ENCODE measurements around the gene WDR53.
"Not testable (repeated sequence)": the region's sequence is repeated elsewhere in the genome, so short reads cannot be mapped to it uniquely, and the experiment has no call there.

The WDR53 gene

GRCh38 chr3:196557236-196557635, 11.1 kb downstream of the WDR53 start:
- no peak for FAIRE-seq

DNA sequence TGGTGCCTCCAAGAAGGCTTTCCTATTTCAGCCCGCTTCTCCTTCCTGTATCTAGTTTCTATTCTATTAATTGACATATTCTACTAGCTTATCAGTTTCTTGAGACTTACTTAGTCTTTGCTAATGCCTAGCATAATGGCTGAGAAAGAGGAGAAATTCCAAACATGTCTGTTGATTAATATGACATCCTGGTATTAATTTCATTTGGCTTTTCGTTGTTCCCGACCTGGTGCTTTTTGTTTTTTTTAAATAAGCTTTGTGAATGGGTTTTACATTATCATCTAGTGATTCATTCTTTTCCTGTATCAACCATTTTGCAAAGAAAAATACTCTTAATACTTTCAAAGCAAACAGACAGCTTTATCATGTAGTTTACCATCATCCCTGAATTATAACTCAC, 13.1 kb downstream of the WDR53 start:
- no peak for FAIRE-seq

- no peak for FAIRE-seq
Observed at GRCh38 chr3:196554205-196554604, 14.1 kb downstream of the WDR53 start.

- FAIRE-seq: no peak
Observed at GRCh38 chr3:196553551-196553950, 14.8 kb downstream of the WDR53 start.

DNA sequence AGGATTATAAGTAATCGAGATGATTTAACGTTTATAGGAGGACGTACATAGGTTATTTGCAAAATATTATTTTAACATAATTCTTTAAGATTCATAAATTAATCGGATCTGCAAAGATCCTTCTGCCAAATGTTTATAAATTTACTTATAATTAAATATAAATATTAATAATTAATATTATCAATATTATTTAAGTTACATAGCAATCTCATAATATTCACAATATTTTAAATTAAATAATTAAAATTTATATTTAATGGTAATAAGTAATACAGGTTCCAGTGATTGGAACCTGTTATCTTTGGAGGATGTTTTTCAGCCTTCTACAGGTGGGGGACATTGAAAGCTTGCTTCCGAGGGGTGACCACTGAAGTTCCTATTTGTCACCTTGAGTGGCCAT, 16.1 kb downstream of the WDR53 start:
- FAIRE-seq: peak; percentile 68

GRCh38 chr3:196550172-196550571, 18.2 kb downstream of the WDR53 start:
- not testable (repeated sequence) for FAIRE-seq

DNA sequence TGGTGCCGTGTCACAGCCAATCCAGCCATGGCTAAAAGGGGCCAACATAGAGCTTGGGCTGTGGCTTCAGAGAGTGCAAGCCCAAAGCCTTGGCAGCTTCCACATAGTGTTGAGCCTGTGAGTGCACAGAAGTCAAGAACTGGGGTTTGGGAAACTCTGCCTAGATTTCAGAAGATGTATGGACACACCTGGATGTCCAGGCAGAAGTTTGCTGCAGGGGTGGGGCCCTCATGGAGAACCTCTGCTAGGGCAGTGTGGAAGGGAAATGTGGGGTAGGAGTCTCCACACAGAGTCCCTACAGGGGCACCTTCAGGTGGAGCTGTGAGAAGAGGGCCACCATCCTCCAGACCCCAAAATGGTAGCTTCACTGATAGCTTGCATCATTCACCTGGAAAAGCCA, 19.0 kb downstream of the WDR53 start:
- FAIRE-seq: not testable (repeated sequence)

- FAIRE-seq: no peak
Observed at GRCh38 chr3:196547067-196547466, 21.3 kb downstream of the WDR53 start.

- FAIRE-seq: no peak
Observed at GRCh38 chr3:196546537-196546936, 21.8 kb downstream of the WDR53 start.

DNA sequence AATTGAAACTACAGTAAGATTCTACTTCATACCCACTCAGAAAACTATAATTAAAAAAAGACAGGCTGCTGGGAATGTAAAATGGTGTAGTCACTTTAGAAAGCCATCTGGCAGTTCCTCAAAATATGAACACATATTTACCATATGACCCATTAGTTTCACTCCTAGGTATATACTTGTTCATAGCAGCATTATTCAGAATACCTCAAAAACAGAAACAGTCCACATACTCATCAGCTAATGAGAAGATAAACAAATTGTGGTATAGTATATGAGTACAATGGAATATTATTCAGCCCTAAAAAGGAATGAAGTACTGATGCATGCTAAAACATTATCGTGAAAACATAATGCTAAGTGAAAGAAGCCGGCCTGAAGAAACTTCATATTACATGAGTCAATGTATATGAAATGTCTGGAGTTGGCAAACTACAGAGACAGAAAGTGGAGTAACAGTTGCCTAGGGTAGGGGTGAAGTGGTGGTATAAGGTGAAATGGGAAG, 23.8 kb downstream of the WDR53 start:
- no peak for FAIRE-seq

GRCh38 chr3:196541684-196542445, 26.5 kb downstream of the WDR53 start:
- FAIRE-seq: no peak

- FAIRE-seq: no peak
Observed at GRCh38 chr3:196537319-196537984, 30.9 kb downstream of the WDR53 start.

DNA sequence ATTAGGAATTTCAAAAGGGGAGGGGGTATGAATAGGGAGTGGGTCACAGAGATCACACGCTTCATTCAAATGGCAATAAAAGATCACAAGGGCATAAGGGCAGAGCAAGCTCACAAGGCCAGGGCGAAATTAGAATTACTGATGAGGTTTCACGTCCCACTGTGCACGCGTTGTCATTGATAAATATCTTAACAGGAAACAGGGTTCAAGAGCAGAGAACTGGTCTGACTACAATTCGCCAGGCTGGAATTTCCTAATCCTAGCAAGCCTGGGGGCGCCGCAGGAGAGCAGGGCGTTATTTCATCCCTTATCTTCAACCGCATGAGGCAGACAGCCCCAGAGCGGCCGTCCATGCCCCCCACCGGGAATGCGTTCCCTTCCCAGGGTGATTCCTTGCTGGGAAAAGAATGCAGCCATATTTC, 35.1 kb downstream of the WDR53 start:
- no peak for FAIRE-seq

DNA sequence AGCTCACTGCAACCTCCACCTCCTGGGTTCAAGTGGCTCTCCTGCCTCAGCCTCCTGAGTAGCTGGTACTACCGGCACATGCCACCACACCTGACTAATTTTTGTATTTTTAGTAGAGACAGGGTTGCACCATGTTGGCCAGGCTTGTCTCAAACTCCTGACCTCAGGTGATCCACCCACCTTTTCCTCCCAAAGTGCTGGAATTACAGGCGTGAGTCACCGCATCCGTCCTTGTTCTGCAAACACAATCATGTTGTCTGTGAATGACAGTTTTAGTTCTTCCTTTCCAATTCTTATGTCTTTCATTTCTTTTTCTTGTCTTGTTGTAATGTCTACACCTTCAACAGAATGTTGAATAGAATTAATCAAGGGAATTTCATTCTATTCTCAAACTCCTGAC, 36.9 kb downstream of the WDR53 start:
- no peak for FAIRE-seq

GRCh38 chr3:196528639-196529233, 39.6 kb downstream of the WDR53 start:
- FAIRE-seq: no peak

DNA sequence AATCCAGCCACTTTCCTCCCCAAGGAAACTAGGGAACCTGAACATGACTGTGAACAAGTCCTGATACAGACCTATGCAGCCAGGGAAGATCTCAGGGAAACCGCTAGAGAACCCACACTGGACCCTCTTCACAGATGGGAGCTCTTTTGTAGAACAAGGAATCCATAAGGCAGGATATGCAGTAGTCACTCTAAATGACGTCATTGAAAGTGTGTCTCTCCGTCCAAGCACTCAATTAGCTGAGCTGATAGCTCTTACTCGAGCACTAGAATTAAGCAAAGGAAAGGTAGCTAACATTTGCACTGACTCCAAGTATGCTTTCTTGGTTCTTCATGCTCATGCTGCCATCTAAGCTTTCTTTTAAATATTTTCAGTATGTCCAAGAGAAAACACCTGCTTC, 43.2 kb downstream of the WDR53 start:
- FAIRE-seq: no peak

GRCh38 chr3:196524527-196524926, 43.8 kb downstream of the WDR53 start:
- no peak for FAIRE-seq

DNA sequence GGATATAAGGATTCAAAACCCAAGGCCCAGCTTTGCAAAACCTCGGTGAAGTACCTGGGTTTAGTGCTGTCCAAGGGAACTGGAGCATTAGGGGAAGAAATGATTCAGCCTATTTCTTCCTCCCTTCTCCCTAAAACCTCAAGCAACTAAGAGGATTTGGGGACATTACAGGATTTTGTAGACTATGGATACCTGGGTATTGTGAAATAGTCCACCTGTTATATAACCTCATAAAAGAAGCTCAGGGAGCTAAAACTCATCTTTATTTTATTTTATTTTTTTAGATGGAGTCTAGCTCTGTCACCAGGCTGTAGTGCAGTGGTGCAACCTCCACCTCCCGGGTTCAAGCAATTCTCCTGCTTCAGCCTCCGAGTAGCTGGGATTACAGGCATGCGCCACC, 44.5 kb downstream of the WDR53 start:
- FAIRE-seq: no peak

DNA sequence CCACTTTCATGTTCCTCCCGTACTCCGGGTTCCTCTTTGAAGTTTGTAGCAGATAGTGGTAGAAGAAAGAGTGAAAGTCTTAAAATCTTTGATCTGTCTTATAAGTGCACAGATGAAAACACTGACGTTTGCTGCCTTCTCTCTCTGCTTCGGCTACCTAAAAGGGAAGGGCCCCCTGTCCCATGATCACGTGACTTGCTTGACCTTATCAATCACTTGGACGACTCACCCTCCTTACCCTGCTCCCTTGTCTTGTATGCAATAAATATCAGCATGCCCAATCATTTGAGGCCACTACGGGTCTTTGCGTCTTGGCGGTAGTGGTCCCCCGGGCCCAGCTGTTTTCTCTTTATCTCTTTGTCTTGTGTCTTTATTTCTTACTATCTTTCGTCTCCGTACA, 47.1 kb downstream of the WDR53 start:
- not testable (repeated sequence) for FAIRE-seq

- FAIRE-seq: no peak
Observed at GRCh38 chr3:196519718-196520082, 48.7 kb downstream of the WDR53 start.

- no peak for FAIRE-seq
Observed at GRCh38 chr3:196518966-196519717, 49.2 kb downstream of the WDR53 start.

DNA sequence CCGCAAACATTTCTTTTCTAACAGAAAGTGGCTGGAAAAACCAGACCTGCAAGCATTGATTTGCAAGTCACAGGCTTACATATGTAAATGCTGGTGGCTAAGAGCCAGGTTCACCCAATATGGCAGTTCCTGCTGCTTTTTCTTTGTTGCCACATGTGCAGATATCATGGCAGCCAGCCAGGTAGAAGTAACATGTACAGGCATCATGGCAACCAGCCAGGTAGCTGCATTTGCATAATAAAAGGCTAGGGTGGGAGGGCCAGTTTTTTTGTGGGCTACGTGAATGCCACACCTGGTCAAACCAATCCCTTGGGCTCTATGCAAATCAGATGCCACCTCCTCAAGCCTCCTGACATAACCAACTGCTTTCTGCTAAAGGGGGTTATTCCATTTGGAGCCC, 50.4 kb downstream of the WDR53 start:
- FAIRE-seq: no peak

DNA sequence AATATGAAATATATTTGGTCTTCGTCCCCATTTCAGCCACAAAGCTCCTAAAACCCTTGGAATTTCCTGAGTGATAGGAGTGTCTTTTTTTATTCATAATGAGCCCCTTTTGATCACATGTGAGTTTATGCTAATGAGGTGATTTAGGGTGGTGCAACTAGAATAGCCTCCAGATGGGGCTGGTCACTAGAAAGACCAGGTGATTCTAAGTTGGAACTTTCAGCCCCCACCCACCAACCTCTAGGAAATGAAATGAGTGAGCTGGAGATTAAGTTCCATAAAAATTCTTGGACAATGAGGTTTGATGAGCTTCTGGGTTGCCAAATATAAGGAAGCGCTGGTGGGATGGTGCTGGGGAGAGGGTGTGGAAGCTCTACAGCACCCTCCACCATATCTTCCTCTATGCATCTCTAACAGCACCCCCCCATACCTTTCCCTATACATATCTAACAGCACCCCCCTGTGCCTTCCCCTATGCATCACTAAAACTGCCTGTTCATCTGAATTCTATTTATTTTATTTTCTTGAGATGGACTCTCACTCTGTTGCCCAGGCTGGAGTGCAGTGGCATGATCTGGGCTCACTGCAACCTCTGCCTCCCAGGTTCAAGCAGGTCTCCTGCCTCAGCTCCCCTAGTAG, 51.1 kb downstream of the WDR53 start:
- no peak for FAIRE-seq
